ENCODE results near the gene DVL1.

- TF ChIP-seq CTCF (IDR thresholded peaks at IDR 0.05): no peak
- TF ChIP-seq EP300 (IDR thresholded peaks at IDR 0.05): no peak
- TF ChIP-seq POLR2A (IDR thresholded peaks at IDR 0.05): no peak
Measured at GRCh38 chr1:1393428-1393827, 44.2 kb upstream of the DVL1 start.

Data from upper lobe of left lung (tissue), 4 donors.